ENCODE data around the gene CABP4. TPM values are rescaled to one million over a fixed set of nuclear protein-coding genes. Genes with fewer than 3 reads are reported as not detected.
"Not testable (repeated sequence)": the region's sequence is repeated elsewhere in the genome, so short reads cannot be mapped to it uniquely, and the experiment has no call there.

CABP4 gene
- total RNA-seq, 1 experiment from 2014 or later, result not detected

- TF ChIP-seq HMGXB4 (CRISPR knock-in tag; IDR thresholded peaks at IDR 0.05) (no peak), IRF1 (CRISPR knock-in tag; IDR thresholded peaks at IDR 0.05) (no peak)
Measured at GRCh38 chr11:67470337-67471002, 15.3 kb downstream of the CABP4 start (continued).

- H3K4me3 Mint-ChIP-seq, result no peak overlapping the region
- DNase-seq (ENCODE audit: low spot score), result no peak
- H3K9me3 Mint-ChIP-seq, result peaks cover 12% of the 10 kb centered on the region; the same call in 1 of the 2 replicates
- POLR2A ChIA-PET, result no interaction called here
- TF ChIP-seq ATF6 (CRISPR knock-in tag; IDR thresholded peaks at IDR 0.05) (no peak), ZNF317 (CRISPR knock-in tag; IDR thresholded peaks at IDR 0.05; ENCODE audit: borderline replicate concordance, low read depth) (no peak), TEAD4 (CRISPR knock-in tag; IDR thresholded peaks at IDR 0.05) (no peak), IRF1 (CRISPR knock-in tag; IDR thresholded peaks at IDR 0.05) (no peak), PRRX2 (CRISPR knock-in tag; IDR thresholded peaks at IDR 0.05) (no peak), ESRRA (CRISPR knock-in tag; IDR thresholded peaks at IDR 0.05; ENCODE audit: borderline replicate concordance) (no peak), ZNF281 (CRISPR knock-in tag; IDR thresholded peaks at IDR 0.05) (no peak), ETV6 (CRISPR knock-in tag; IDR thresholded peaks at IDR 0.05) (no peak), ZNF416 (CRISPR knock-in tag; IDR thresholded peaks at IDR 0.05) (no peak), FOXP1 (CRISPR knock-in tag; IDR thresholded peaks at IDR 0.05; ENCODE audit: borderline replicate concordance) (no peak), USF1 (CRISPR knock-in tag; IDR thresholded peaks at IDR 0.05) (no peak), ZMAT4 (CRISPR knock-in tag; IDR thresholded peaks at IDR 0.05) (no peak)
- H3K4me1 Mint-ChIP-seq, result peaks cover 7% of the 10 kb centered on the region
- CTCF ChIA-PET, result interaction anchor here (2.1 to 3.5 kb wide), 2 partner anchors 71 to 122 kb away, joined by 8 to 13 read pairs; partner anchors contain the start of gene PPP1CA
- no peaks in the 10 kb centered on the region for H3K36me3 Mint-ChIP-seq
- ATAC-seq, result no peak
- no peak overlapping the region for H3K27ac Mint-ChIP-seq
- H3K27me3 Mint-ChIP-seq (ENCODE audit: low read depth), result peaks cover 32% of the 10 kb centered on the region
Measured at GRCh38 chr11:67472882-67473281, 17.7 kb downstream of the CABP4 start.

GRCh38 chr11:67476692-67477091, 21.5 kb downstream of the CABP4 start:
- DNase-seq (ENCODE audit: low spot score); H3K27ac Mint-ChIP-seq; H3K4me3 Mint-ChIP-seq; ATAC-seq; H3K4me1 Mint-ChIP-seq; H3K36me3 Mint-ChIP-seq: not testable (repeated sequence)
- Mint-ChIP-seq H3K27me3 (ENCODE audit: low read depth) (peaks cover 46% of the 10 kb centered on the region), H3K9me3 (peaks cover 12% of the 10 kb centered on the region; the same call in 1 of the 2 replicates)
- CTCF ChIA-PET, result interaction anchor here (1.0 to 2.1 kb wide), 2 partner anchors 103 to 125 kb away, joined by 3 to 5 read pairs; partner anchors contain the start of gene CLCF1
- POLR2A ChIA-PET, result interaction anchor here (0.6 kb wide), 1 partner anchor 118 kb away, joined by 4 read pairs; no protein-coding TSS in a partner anchor

GRCh38 chr11:67477344-67478050, 22.3 kb downstream of the CABP4 start:
- H3K4me3 Mint-ChIP-seq; DNase-seq (ENCODE audit: low spot score); H3K4me1 Mint-ChIP-seq; POLR2A ChIA-PET; ATAC-seq; H3K27ac Mint-ChIP-seq; H3K36me3 Mint-ChIP-seq: not testable (repeated sequence)
- CTCF ChIA-PET, result interaction anchor here (2.1 kb wide), 1 partner anchor 126 kb away, joined by 5 read pairs; no protein-coding TSS in a partner anchor
- peaks cover 12% of the 10 kb centered on the region; the same call in 1 of the 2 replicates for H3K9me3 Mint-ChIP-seq
- peaks cover 42% of the 10 kb centered on the region for H3K27me3 Mint-ChIP-seq (ENCODE audit: low read depth)
